Breast epithelium (tissue), 3 donors: ENCODE results near the gene PRR19.

ENCODE experiments used
- CTCF ChIP-seq, 3 donors: fragments of 450-650 bp; IDR thresholded peaks; one replicate each; pipeline ENCODE4 v1.5.1; 2016 to 2017; ENCODE audit warnings: antibody characterized with exemption in 3 of 3, mild to moderate bottlenecking in 3 of 3, moderate library complexity in 3 of 3
- POLR2A ChIP-seq: fragments of 450-650 bp; IDR thresholded peaks from one replicate; pipeline ENCODE4 v1.6.1; 2016; ENCODE audit warnings: antibody characterized with exemption, mild to moderate bottlenecking, moderate library complexity
- POLR2AphosphoS5 ChIP-seq, 3 donors: sonication (generic); formaldehyde crosslinking; IDR thresholded peaks; one replicate each; pipeline ENCODE4 v1.6.1; 2017; ENCODE audit warnings: antibody characterized with exemption in 3 of 3

- no peak for TF ChIP-seq CTCF (IDR thresholded peaks at IDR 0.05)
- TF ChIP-seq POLR2A, result no peak
- no peak for TF ChIP-seq POLR2AphosphoS5 (IDR thresholded peaks at IDR 0.05)
Measured at GRCh38 chr19:42290136-42290522, 11.8 kb upstream of the PRR19 start.
